GM23338 (cell line): Measurements from ENCODE around the gene CGREF1. TPM values are rescaled to one million over a fixed set of nuclear protein-coding genes. Genes with fewer than 3 reads are reported as not detected.

ENCODE experiments used
- ATAC-seq: fragments of 200-7000 bp; cut with Tn5 transposase; 3 replicates; pipeline ENCODE4 v1.9.1; 2020
- DNase-seq: peaks from one replicate; pipeline ENCODE4 v3.0.0-alpha.2; 2015; ENCODE audit warnings: low spot score
- H2AFZ ChIP-seq: fragments of 200-600 bp; sonication (generic); 2 replicates; pipeline ENCODE4 v1.8.0; 2016; ENCODE audit warnings: antibody characterized with exemption, mild to moderate bottlenecking, moderate library complexity
- H3F3A ChIP-seq: fragments of 200-600 bp; sonication (generic); replicated peaks from 2 replicates; pipeline ENCODE4 v1.8.0; 2017; ENCODE audit warnings: antibody characterized with exemption, mixed run types, low read depth
- H3K27ac ChIP-seq: fragments of 200-600 bp; sonication (generic); 2 replicates; pipeline ENCODE4 v1.6.1; 2016; ENCODE audit warnings: low read depth
- H3K27me3 ChIP-seq: fragments of 200-600 bp; sonication (generic); 2 replicates; pipeline ENCODE4 v1.8.0; 2016; ENCODE audit warnings: mild to moderate bottlenecking, mixed run types, moderate library complexity; ENCODE audit not compliant: insufficient read depth
- H3K36me3 ChIP-seq: fragments of 200-600 bp; sonication (generic); 2 replicates; pipeline ENCODE4 v1.8.0; 2016; ENCODE audit warnings: mild to moderate bottlenecking; ENCODE audit not compliant: insufficient read depth
- H3K4me1 ChIP-seq: fragments of 200-600 bp; sonication (generic); 2 replicates; pipeline ENCODE4 v1.8.0; 2016; ENCODE audit warnings: mild to moderate bottlenecking, moderate library complexity; ENCODE audit not compliant: insufficient read depth
- H3K4me2 ChIP-seq: fragments of 200-600 bp; sonication (generic); 2 replicates; pipeline ENCODE4 v1.7.1; 2017; ENCODE audit warnings: mixed run types
- H3K4me3 ChIP-seq: fragments of 200-600 bp; sonication (generic); 2 replicates; pipeline ENCODE4 v1.6.1; 2016; ENCODE audit warnings: mixed run types
- H3K79me2 ChIP-seq: fragments of 200-600 bp; sonication (generic); replicated peaks from 2 replicates; pipeline ENCODE4 v1.8.0; 2017; ENCODE audit warnings: mild to moderate bottlenecking; ENCODE audit not compliant: insufficient read depth
- H3K9me2 ChIP-seq: fragments of 200-600 bp; sonication (generic); 2 replicates; pipeline ENCODE4 v1.8.0; 2017; ENCODE audit not compliant: insufficient read depth
- H4K20me1 ChIP-seq: fragments of 200-600 bp; sonication (generic); replicated peaks from 2 replicates; pipeline ENCODE4 v1.8.0; 2017; ENCODE audit warnings: mild to moderate bottlenecking; ENCODE audit not compliant: insufficient read depth
- H3K27ac Mint-ChIP-seq: 2 replicates; pipeline ENCODE4 v1.8.0; 2020; ENCODE audit warnings: inconsistent platforms, mild to moderate bottlenecking, moderate library complexity, mixed read lengths
- H3K27me3 Mint-ChIP-seq: 3 replicates; pipeline ENCODE4 v1.8.0; 2022; ENCODE audit warnings: low read depth, mild to moderate bottlenecking, moderate library complexity, mixed read lengths, inconsistent platforms; ENCODE audit not compliant: insufficient read depth, poor library complexity
- H3K36me3 Mint-ChIP-seq: 3 replicates; pipeline ENCODE4 v1.8.0; 2021; ENCODE audit warnings: low read depth, mild to moderate bottlenecking, inconsistent platforms, moderate library complexity, mixed read lengths
- H3K4me1 Mint-ChIP-seq: 3 replicates; pipeline ENCODE4 v1.8.0; 2020; ENCODE audit warnings: mild to moderate bottlenecking, inconsistent platforms, mixed read lengths
- H3K4me3 Mint-ChIP-seq: 3 replicates; pipeline ENCODE4 v1.8.0; 2021; ENCODE audit warnings: moderate library complexity, mild to moderate bottlenecking, inconsistent platforms, mixed read lengths
- H3K9me3 Mint-ChIP-seq: 3 replicates; pipeline ENCODE4 v1.8.0; 2020; ENCODE audit warnings: moderate library complexity, mild to moderate bottlenecking, inconsistent platforms, mixed read lengths
- CREB1 ChIP-seq: fragments of 250-450 bp; sonication (Bioruptor Pico); IDR thresholded peaks from 2 replicates; pipeline ENCODE4 v1.5.0; 2020; ENCODE audit warnings: low read depth, mild to moderate bottlenecking, moderate library complexity
- EZH2 ChIP-seq: fragments of 200-600 bp; sonication (generic); IDR thresholded peaks from one replicate; pipeline ENCODE4 v1.8.0; 2017; ENCODE audit warnings: antibody characterized with exemption, mild to moderate bottlenecking, low read depth; ENCODE audit not compliant: unreplicated experiment
- EZH2phosphoT487 ChIP-seq: fragments of 200-600 bp; sonication (generic); IDR thresholded peaks from one replicate; pipeline ENCODE4 v1.8.1; 2018; ENCODE audit warnings: antibody characterized with exemption; ENCODE audit not compliant: unreplicated experiment
- JUNB ChIP-seq: IDR thresholded peaks from one replicate; pipeline ENCODE4 v1.6.1; 2016; ENCODE audit warnings: antibody characterized with exemption; ENCODE audit not compliant: unreplicated experiment
- NANOG ChIP-seq: IDR thresholded peaks from 2 replicates; pipeline ENCODE4 v1.6.1; 2016; ENCODE audit warnings: antibody characterized with exemption, borderline replicate concordance
- POLR2AphosphoS5 ChIP-seq: IDR thresholded peaks from 2 replicates; pipeline ENCODE4 v1.6.1; 2016; ENCODE audit warnings: antibody characterized with exemption, low read depth
- STAT1 ChIP-seq: IDR thresholded peaks from one replicate; pipeline ENCODE4 v1.6.1; 2016; ENCODE audit warnings: antibody characterized with exemption; ENCODE audit not compliant: unreplicated experiment
- ZNF114 ChIP-seq: fragments of 250-450 bp; sonication (Bioruptor Pico); IDR thresholded peaks from 2 replicates; pipeline ENCODE4 v1.5.0; 2020; ENCODE audit warnings: mild to moderate bottlenecking, moderate library complexity
- ZNF331 ChIP-seq: fragments of 250-450 bp; sonication (Bioruptor Pico); IDR thresholded peaks from 2 replicates; pipeline ENCODE4 v1.5.0; 2020; ENCODE audit warnings: low read depth, mild to moderate bottlenecking, moderate library complexity
- polyA plus RNA-seq: library from polyadenylated mRNA; unstranded; fragments of >200 nt; fragmentation: Nextera tagmentation; extraction: Ambion mirVana; gene quantifications from 2 replicates; pipeline ENCODE4 v1.2.1, GENCODE V29; 2016
- total RNA-seq: library from RNA; depleted of rRNA; stranded (reverse); fragments of >200 nt; shearing (Covaris generic); gene quantifications from 2 replicates; pipeline ENCODE4 v1.2.3, GENCODE V29; 2014
- TF ChIP-seq, protein P1 (sequence below): fragments of 250-450 bp; sonication (Bioruptor Pico); IDR thresholded peaks from 2 replicates; pipeline ENCODE4 v1.5.0; 2020; ENCODE audit warnings: mild to moderate bottlenecking, moderate library complexity
- TF ChIP-seq, protein P2 (sequence below), 2 experiments: fragments of 200-600 bp in 1 of 2; sonication (generic) in 1 of 2; conservative IDR thresholded peaks; 2 replicates each; pipeline versions ENCODE4 v1.5.1 to v1.6.1; 2016 to 2017; ENCODE audit warnings: antibody characterized with exemption in 2 of 2, low read depth in 2 of 2, mild to moderate bottlenecking in 2 of 2, moderate library complexity in 1 of 2
- TF ChIP-seq, protein P3 (sequence below): IDR thresholded peaks from one replicate; pipeline ENCODE4 v1.6.1; 2018; ENCODE audit warnings: antibody characterized with exemption; ENCODE audit not compliant: unreplicated experiment
- TF ChIP-seq, protein P4 (sequence below): IDR thresholded peaks from 2 replicates; pipeline ENCODE4 v1.6.1; 2016; ENCODE audit warnings: antibody characterized with exemption

The CGREF1 gene
- total and polyA plus RNA-seq, 2 experiments from 2014 or later = 4.1 to 4.5 TPM

DNA sequence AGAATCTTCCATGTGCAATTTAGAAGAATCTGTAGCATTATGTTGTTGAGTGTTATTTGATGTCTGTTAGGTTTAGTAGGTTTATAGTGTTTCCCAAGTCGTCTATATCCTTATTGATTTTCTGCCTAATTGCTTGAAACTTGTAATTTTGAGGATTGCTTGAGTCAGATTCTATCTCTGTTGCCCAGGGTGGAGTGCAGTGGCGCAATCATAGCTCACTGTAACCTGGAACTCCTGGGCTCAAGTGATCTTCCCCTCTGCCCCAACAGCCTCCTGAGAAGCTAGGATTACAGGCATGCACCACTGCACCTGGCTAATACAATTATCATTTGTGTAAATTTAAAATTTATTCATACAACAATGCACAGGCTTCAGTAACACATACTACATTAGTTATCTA lies 26.8 kb upstream of the CGREF1 start:
- H3F3A ChIP-seq = no peaks in the 10 kb centered on the region
- no peaks in the 10 kb centered on the region for H3K4me1 ChIP-seq
- Mint-ChIP-seq H3K4me3 (no peak overlapping the region), H3K27ac (no peak overlapping the region), H3K9me3 (no peaks in the 10 kb centered on the region), H3K36me3 (no peaks in the 10 kb centered on the region), H3K27me3 (peaks cover 5% of the 10 kb centered on the region), H3K4me1 (no peaks in the 10 kb centered on the region)
- H3K79me2 ChIP-seq = no peaks in the 10 kb centered on the region
- TF ChIP-seq, protein P1, sequence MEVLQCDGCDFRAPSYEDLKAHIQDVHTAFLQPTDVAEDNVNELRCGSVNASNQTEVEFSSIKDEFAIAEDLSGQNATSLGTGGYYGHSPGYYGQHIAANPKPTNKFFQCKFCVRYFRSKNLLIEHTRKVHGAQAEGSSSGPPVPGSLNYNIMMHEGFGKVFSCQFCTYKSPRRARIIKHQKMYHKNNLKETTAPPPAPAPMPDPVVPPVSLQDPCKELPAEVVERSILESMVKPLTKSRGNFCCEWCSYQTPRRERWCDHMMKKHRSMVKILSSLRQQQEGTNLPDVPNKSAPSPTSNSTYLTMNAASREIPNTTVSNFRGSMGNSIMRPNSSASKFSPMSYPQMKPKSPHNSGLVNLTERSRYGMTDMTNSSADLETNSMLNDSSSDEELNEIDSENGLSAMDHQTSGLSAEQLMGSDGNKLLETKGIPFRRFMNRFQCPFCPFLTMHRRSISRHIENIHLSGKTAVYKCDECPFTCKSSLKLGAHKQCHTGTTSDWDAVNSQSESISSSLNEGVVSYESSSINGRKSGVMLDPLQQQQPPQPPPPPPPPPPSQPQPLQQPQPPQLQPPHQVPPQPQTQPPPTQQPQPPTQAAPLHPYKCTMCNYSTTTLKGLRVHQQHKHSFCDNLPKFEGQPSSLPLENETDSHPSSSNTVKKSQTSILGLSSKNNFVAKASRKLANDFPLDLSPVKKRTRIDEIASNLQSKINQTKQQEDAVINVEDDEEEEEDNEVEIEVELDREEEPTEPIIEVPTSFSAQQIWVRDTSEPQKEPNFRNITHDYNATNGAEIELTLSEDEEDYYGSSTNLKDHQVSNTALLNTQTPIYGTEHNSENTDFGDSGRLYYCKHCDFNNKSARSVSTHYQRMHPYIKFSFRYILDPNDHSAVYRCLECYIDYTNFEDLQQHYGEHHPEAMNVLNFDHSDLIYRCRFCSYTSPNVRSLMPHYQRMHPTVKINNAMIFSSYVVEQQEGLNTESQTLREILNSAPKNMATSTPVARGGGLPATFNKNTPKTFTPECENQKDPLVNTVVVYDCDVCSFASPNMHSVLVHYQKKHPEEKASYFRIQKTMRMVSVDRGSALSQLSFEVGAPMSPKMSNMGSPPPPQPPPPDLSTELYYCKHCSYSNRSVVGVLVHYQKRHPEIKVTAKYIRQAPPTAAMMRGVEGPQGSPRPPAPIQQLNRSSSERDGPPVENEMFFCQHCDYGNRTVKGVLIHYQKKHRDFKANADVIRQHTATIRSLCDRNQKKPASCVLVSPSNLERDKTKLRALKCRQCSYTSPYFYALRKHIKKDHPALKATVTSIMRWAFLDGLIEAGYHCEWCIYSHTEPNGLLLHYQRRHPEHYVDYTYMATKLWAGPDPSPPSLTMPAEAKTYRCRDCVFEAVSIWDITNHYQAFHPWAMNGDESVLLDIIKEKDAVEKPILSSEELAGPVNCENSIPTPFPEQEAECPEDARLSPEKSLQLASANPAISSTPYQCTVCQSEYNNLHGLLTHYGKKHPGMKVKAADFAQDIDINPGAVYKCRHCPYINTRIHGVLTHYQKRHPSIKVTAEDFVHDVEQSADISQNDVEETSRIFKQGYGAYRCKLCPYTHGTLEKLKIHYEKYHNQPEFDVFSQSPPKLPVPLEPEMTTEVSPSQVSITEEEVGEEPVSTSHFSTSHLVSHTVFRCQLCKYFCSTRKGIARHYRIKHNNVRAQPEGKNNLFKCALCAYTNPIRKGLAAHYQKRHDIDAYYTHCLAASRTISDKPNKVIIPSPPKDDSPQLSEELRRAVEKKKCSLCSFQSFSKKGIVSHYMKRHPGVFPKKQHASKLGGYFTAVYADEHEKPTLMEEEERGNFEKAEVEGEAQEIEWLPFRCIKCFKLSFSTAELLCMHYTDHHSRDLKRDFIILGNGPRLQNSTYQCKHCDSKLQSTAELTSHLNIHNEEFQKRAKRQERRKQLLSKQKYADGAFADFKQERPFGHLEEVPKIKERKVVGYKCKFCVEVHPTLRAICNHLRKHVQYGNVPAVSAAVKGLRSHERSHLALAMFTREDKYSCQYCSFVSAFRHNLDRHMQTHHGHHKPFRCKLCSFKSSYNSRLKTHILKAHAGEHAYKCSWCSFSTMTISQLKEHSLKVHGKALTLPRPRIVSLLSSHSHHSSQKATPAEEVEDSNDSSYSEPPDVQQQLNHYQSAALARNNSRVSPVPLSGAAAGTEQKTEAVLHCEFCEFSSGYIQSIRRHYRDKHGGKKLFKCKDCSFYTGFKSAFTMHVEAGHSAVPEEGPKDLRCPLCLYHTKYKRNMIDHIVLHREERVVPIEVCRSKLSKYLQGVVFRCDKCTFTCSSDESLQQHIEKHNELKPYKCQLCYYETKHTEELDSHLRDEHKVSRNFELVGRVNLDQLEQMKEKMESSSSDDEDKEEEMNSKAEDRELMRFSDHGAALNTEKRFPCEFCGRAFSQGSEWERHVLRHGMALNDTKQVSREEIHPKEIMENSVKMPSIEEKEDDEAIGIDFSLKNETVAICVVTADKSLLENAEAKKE = no peak
- no peak for TF ChIP-seq EZH2
- TF ChIP-seq, protein P2, sequence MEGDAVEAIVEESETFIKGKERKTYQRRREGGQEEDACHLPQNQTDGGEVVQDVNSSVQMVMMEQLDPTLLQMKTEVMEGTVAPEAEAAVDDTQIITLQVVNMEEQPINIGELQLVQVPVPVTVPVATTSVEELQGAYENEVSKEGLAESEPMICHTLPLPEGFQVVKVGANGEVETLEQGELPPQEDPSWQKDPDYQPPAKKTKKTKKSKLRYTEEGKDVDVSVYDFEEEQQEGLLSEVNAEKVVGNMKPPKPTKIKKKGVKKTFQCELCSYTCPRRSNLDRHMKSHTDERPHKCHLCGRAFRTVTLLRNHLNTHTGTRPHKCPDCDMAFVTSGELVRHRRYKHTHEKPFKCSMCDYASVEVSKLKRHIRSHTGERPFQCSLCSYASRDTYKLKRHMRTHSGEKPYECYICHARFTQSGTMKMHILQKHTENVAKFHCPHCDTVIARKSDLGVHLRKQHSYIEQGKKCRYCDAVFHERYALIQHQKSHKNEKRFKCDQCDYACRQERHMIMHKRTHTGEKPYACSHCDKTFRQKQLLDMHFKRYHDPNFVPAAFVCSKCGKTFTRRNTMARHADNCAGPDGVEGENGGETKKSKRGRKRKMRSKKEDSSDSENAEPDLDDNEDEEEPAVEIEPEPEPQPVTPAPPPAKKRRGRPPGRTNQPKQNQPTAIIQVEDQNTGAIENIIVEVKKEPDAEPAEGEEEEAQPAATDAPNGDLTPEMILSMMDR (conservative IDR thresholded peaks at IDR 0.05; ENCODE audit: low read depth in 2 of 2) = no peak
- TF ChIP-seq POLR2AphosphoS5 = no peak
- TF ChIP-seq, protein P3, sequence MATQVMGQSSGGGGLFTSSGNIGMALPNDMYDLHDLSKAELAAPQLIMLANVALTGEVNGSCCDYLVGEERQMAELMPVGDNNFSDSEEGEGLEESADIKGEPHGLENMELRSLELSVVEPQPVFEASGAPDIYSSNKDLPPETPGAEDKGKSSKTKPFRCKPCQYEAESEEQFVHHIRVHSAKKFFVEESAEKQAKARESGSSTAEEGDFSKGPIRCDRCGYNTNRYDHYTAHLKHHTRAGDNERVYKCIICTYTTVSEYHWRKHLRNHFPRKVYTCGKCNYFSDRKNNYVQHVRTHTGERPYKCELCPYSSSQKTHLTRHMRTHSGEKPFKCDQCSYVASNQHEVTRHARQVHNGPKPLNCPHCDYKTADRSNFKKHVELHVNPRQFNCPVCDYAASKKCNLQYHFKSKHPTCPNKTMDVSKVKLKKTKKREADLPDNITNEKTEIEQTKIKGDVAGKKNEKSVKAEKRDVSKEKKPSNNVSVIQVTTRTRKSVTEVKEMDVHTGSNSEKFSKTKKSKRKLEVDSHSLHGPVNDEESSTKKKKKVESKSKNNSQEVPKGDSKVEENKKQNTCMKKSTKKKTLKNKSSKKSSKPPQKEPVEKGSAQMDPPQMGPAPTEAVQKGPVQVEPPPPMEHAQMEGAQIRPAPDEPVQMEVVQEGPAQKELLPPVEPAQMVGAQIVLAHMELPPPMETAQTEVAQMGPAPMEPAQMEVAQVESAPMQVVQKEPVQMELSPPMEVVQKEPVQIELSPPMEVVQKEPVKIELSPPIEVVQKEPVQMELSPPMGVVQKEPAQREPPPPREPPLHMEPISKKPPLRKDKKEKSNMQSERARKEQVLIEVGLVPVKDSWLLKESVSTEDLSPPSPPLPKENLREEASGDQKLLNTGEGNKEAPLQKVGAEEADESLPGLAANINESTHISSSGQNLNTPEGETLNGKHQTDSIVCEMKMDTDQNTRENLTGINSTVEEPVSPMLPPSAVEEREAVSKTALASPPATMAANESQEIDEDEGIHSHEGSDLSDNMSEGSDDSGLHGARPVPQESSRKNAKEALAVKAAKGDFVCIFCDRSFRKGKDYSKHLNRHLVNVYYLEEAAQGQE = no peak
- no peak for TF ChIP-seq CREB1 (CRISPR knock-in tag)
- TF ChIP-seq JUNB = no peak
- no peak for TF ChIP-seq EZH2phosphoT487
- no peak for TF ChIP-seq NANOG
- no peak for TF ChIP-seq STAT1
- no peak for TF ChIP-seq ZNF114
- no peak for TF ChIP-seq ZNF331 (CRISPR knock-in tag)
- TF ChIP-seq, protein P4, sequence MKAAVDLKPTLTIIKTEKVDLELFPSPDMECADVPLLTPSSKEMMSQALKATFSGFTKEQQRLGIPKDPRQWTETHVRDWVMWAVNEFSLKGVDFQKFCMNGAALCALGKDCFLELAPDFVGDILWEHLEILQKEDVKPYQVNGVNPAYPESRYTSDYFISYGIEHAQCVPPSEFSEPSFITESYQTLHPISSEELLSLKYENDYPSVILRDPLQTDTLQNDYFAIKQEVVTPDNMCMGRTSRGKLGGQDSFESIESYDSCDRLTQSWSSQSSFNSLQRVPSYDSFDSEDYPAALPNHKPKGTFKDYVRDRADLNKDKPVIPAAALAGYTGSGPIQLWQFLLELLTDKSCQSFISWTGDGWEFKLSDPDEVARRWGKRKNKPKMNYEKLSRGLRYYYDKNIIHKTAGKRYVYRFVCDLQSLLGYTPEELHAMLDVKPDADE = no peak
- no peak overlapping the region for H2AFZ ChIP-seq
- DNase-seq = no peak
- no peak overlapping the region for H3K27ac ChIP-seq
- no peaks in the 10 kb centered on the region for H3K27me3 ChIP-seq
- no peak overlapping the region for H3K4me2 ChIP-seq
- H4K20me1 ChIP-seq = no peaks in the 10 kb centered on the region
- H3K4me3 ChIP-seq = no peak overlapping the region
- H3K9me2 ChIP-seq = no peaks in the 10 kb centered on the region
- no peak for ATAC-seq
- H3K36me3 ChIP-seq = no peaks in the 10 kb centered on the region
